ENCODE data around the gene SENP7.
"Not testable (repeated sequence)": the region's sequence is repeated elsewhere in the genome, so short reads cannot be mapped to it uniquely, and the experiment has no call there.

Gene SENP7, protein sequence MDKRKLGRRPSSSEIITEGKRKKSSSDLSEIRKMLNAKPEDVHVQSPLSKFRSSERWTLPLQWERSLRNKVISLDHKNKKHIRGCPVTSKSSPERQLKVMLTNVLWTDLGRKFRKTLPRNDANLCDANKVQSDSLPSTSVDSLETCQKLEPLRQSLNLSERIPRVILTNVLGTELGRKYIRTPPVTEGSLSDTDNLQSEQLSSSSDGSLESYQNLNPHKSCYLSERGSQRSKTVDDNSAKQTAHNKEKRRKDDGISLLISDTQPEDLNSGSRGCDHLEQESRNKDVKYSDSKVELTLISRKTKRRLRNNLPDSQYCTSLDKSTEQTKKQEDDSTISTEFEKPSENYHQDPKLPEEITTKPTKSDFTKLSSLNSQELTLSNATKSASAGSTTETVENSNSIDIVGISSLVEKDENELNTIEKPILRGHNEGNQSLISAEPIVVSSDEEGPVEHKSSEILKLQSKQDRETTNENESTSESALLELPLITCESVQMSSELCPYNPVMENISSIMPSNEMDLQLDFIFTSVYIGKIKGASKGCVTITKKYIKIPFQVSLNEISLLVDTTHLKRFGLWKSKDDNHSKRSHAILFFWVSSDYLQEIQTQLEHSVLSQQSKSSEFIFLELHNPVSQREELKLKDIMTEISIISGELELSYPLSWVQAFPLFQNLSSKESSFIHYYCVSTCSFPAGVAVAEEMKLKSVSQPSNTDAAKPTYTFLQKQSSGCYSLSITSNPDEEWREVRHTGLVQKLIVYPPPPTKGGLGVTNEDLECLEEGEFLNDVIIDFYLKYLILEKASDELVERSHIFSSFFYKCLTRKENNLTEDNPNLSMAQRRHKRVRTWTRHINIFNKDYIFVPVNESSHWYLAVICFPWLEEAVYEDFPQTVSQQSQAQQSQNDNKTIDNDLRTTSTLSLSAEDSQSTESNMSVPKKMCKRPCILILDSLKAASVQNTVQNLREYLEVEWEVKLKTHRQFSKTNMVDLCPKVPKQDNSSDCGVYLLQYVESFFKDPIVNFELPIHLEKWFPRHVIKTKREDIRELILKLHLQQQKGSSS

DNA sequence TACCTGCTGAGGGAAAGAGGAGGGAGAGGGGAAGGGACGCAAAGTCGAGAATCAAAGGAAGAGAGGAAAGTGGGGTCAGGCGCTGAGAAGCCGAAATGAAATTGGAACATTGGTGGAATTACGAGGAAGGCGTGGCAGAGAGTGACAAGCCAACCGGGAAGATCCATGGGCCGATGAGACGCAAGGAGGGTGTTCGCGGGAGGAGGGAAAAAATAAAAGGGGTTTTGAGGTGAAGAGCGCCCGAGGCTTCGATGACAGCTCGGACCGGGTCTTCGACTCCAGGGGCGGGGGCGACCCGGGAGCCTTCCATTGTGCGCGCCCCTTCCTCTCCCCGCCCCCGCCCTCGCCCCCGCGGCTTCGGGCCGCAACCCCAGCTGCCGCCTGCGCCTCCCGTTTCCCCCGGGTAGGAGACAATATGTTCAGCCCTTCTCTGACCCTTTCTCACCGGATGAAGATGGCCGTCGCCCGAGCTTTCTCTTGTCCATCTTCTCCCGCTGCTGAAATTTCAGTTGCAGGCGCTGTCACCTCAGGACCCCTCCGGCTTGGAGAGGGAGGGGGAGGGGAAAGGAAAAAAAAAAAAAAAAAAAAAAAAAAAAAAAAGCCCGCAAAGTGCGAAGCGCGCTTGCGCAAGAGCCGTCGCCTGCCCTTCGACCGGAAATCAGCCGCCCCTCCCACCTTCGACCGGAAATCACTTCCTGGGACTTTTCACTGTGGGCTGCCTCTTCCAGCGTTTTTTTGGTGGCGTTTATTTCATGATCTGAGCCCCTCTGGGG lies at the start of gene SENP7:
SENP7 (minus strand) TSS at position 567 of the 773 bp plus-strand sequence; CDS start at position 485, 82 bp downstream.
- FAIRE-seq, result peak; percentile 82

DNA sequence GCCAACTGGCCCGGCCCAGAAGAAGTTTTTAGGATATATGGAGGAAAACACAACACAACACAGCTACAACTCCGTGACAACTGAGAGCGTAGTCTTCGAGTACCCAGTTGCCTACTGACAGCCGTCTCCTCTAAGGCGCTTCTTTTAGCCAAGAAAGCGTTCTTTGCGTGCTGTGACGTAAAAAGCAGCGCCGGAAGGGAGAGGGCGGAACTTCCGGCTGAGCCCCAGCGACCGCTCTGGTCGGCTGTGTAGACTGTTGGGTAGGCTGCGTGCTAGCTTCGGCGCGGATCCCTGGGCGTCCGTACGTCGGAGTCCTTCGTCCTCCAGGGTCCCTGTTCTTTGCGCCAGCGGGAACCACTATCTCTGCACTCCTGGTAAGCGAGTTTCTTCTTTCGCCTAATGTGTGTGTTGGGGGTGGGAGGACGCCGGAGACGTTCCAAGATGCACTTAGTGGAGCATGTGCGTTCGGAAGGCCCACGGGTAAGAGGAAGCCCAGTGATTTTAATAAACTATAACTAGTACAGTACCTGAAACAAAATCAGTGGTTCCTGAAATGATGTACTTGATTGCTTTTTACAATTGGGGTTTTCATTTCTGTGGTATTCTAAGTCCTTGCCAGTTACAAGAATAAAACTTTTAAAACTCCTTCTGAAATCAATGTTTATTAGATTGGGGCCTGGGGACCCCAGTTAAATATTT lies 48.8 kb upstream of the SENP7 start, which contains the start of gene TRMT10C:
TRMT10C (plus strand) TSS at position 239 of the 699 bp plus-strand sequence. CDS start 2,914 bp downstream, outside the sequence.
- peak; percentile 89 for FAIRE-seq

DNA sequence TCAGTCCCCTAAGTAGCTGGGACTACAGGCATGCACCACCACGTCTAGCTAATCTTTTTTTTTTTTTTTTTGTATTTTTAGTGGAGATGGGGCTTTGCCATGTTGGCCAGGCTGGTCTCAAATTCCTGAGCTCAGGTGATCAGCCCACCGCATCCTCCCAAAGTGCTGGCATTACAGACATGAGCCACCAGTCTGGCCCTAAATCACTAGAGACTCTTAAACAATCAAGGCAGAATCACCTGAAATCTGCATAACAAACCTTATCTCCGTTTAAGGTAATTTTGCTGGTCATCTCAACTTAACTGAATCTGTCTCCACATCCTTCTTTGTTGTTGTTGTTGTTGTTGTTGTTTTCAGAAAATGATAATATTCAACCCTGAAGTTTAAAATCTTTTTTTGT lies 43.1 kb upstream of the SENP7 start:
- no peak for FAIRE-seq

DNA sequence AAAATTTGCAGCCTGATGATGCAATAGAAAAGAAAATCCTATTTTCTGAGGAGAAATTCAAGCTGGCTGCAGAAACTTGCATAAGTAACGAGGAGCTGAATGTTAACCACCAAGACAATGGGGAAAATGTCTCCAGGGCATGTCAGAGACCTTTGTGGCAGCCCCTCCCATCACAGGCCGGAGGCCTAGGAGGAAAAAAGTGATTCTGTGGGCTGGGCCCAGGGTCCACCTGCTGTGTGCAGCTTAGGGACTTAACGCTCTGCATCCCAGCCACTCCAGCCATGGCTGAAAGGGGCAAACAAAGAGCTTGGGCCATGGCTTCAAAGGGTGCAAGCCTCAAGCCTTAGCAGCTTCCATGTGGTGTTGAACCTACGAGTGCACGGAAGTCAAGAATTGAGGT lies 40.4 kb upstream of the SENP7 start:
- FAIRE-seq, result not testable (repeated sequence)

DNA sequence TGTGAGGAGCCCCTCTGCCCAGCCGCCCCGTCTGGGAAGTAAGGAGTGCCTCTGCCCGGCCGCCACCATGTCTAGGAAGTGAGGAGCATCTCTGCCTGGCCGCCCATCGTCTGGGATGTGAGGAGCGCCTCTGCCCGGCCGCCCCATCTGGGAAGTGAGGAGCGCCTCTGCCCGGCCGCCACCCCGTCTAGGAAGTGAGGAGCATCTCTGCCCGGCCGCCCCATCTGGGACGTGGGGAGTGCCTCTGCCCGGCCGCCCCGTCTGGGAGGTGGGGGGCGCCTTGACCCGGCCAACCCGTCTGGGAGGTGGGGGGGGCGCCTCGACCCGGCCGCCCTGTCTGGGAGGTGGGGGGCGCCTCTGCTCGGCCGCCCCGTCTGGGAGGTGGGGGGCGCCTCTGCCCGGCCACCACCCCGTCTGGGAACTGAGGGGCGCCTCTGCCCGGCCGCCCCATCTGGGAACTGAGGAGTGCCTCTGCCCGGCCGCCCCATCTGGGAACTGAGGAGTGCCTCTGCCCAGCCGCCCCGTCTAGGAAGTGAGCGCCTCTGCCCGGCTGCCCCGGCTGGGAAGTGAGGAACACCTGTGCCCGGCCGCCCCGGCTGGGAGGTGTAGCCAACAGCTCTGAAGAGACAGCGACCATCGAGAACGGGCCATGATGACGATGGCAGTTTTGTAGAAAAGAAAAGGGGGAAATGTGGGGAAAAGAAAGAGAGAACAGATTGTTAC lies 38.5 kb upstream of the SENP7 start:
- not testable (repeated sequence) for FAIRE-seq

DNA sequence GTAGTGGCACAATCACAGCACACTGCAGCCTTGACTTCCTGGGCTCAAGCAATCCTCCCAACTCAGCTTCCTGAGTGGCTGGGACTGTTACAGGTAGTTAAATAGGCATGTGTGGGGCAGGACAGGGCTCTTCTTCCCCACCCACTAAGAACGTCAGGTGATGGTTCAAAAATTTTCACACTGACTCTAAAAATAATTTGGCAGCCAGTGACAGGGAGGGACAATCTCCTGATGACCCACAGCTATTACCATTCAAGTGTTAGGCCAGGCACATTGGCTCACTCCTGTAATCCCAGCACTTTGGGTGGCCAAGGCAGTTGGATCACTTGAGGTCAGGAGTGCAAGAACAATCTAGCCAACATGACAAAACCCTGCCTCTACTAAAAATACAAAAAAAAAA lies 36.5 kb upstream of the SENP7 start:
- no peak for FAIRE-seq

DNA sequence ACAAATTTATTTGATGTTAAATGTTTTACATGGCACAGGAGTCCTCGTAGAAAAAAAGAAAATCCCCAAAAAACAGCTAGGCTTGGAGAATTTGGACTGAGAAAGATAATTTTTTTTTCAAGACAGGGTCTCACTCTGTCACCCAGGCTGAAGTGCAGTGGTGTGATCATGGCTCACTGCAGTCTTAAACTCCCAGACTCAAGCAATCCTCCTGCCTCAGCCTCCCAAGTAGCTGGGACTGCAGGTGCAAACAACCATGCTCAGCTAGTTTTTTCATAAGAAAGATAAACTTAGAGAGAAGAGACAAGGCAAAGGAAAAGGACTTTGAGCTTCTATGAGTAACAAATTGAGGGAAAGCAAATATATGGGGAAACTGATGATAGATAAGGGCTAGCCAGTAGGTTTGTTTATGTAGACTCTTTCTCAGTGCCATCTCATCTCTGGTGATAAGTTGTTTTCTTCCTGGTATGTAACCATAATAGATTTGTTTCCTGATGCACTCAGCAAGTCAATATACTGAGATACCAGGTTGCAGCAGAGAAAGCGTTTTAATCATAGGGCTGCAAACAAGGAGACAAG lies 35.6 kb upstream of the SENP7 start:
- no peak for FAIRE-seq

DNA sequence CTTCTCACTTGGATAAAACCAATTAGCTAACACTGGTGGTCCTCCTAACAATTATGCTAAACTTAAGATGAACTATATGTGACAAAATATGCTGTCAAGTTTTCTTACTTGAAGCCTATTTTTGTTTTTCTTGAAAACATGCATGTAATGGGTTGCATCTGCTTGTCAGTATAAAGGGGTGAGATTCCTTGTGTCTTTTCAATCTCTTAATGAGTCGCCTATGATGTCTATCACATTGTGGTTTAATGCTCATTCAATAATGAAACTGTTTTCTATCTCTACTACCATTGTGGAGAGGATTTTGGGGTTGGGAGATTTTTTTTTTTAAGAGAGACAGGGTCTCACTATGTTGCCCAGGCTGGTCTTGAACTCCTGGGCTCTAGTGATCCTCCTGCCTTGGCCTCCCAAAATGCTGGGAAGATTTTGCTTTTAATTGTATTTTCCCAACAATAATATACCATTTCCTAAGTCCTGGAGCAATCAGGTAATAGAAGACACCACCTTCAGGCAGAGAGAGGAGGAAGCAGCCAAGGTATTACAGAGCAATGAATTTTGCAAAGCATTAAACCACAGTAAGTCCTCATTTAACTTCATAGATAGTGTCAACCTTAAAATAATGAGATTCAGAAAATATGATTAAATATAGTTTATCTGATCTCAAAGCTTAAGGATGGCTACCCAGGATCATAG lies 31.3 kb upstream of the SENP7 start:
- no peak for FAIRE-seq

DNA sequence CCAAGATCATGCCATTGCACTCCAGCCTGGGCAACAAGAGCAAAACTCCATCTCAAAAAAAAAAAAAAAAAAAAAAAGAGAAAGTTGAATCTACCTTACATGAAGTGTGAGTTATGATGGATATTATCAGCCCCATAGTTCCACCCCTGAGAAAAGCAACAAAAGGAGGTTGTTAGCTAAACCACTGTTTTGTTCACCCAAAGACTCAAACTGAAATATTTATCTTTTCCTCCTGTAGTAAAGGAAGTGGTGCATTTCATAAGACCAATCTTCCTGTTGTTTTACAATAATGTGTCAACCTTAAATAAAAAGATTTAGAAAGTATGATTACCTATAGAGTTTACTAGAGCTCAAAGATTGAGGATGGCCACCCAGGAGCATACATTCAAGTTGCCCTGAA lies 29.9 kb upstream of the SENP7 start:
- FAIRE-seq, result no peak

DNA sequence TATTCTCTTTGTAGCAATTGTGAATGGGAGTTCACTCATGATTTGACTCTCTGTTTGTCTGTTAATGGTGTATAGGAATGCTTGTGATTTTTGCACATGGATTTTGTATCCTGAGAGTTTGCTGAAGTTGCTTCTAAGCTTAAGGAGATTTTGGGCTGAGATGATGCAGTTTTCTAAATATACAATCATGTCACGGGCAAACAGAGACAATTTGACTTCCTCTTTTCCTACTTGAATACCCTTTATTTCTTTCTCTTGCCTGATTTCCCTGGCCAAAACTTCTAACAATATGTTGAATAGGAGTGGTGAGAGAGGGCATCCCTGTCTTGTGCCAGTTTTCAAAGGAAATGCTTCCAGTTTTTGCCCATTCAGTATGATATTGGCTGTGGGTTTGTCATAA lies 23.9 kb upstream of the SENP7 start:
- not testable (repeated sequence) for FAIRE-seq

DNA sequence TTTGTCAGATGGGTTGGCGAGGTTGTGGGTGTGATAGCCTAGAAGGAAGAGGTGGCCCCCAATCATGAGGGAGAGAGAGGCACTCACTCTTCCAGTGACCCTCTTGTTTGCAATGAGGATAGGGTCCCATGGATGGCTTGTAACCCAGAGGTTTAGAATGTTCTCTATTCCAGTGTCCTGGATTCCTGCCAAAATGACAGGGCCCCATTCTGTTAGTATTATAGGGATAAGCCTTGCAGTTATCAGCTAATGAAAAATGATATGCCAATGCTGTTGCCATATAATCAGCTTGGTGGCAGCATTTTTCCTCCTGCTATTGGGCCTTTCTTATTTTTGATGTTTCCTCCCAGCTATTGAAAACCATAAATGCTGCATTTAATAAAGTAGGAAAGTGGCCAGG lies 23.3 kb upstream of the SENP7 start:
- no peak for FAIRE-seq

DNA sequence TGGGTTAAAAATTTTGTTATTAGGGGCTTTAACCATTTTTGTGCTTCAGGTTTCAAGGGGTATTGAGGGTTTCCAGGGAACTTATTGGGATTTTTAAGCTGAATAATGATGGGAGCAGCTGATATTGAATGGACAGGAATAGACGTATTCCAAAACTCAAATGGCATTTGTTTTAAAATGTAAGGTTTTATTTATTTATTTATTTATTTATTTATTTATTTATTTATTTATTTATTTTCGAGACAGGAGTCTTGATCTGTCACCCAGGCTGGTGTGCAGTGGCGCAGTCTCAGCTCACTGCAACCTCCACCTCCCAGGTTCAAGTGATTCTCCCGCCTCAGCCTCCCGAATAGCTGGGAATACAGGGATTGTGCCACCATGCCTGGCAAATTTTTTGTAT lies 22.2 kb upstream of the SENP7 start:
- FAIRE-seq, result no peak

DNA sequence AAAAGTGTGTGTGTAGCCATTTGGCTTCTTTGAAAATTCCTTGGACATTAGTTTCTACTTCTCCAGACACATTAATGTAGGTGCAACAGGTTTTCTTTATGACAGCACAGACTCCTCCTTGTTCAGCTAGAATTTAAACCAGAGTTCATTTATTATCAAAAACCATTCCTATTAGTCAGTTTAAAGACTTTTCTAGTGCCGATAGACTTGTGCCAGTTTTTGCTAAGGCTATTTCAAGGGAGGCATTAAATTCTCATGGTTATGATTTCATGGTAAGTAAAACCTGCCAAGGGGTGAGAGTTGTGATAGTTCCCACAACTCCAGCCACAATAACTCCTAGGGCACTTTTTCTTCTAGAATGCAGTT lies 20.6 kb upstream of the SENP7 start:
- FAIRE-seq, result no peak

DNA sequence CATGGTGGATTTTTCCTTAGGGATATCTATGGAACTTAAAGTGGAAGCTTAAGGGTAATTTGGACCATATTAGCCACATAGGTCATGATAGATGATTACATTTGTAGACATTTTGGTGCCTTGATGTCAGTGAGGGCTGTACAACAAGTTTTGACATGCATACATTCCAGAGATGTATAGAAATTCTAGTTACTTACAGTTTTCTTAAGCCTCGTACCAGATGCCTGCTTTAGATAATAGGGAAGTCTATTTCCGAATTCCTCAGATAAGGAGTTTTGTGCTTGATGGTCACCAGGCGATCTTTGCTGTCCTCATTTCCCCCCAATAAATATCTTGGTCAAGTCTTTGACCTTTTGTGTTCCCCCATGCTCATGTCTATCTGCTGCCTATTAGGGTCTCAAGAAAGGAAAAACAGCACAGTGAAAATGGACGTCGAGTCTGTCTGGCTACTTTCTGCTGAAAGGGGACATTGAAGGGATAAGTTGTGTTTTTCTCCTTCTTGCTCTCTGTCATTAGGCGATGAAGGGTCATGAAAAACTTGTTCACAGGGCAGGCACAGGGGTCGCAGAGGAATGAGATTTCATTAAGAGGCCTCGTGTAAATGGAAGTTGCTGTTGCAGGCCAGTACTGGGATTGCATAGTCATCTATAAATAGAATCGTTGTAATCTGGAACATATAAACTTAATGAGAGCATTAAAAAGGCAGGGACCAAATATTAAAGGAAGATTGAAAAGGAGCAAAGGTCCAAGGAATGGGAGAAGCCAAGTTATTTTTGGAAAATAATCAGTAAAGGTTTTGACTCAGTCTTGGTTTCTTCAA lies 20.0 kb upstream of the SENP7 start:
- FAIRE-seq, result no peak

DNA sequence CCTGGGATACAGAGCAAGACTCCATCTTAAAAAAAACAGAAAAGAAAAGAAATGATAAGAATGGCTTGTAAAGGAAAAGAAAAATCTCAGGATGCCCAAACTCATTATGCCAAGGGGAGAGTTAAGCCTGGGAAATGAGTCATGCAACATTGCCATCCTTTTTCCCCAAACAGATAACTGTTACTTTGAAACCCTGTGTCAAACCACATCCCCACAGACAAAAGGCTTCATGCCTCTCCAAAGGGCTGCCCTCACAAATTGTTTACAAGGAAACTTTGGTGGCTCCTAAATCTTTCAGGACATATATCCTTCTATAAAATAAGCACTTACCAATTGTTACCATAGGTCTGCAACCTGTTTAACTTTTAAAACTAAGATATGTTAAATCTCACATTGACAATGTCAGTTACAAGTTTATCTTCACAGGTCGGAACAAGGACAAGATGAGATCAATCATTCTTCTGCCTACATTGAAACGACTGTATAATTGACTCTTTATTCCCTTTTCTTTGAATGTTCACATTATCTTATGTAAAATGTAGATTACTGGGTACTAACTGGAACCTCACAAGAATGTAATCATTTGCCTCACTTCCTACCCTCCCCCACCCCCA lies 18.6 kb upstream of the SENP7 start:
- FAIRE-seq, result no peak

DNA sequence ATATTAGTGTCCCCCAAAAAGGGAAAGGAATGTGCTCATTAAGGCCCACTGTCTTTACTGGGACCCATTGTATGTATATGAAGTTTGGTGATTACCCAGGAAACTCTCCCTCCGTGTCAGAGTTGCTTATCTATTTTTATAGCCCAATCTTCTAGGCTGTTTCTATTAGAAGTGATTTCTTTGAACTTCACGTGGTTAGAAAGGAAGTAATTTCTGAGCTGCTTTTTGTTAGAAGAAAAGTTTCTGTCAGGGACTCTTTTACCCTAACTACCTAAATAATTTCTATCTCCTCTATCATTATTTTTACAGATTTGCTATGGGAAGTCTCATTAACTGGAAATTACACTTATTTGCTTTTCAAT lies 17.7 kb upstream of the SENP7 start:
- FAIRE-seq, result no peak

DNA sequence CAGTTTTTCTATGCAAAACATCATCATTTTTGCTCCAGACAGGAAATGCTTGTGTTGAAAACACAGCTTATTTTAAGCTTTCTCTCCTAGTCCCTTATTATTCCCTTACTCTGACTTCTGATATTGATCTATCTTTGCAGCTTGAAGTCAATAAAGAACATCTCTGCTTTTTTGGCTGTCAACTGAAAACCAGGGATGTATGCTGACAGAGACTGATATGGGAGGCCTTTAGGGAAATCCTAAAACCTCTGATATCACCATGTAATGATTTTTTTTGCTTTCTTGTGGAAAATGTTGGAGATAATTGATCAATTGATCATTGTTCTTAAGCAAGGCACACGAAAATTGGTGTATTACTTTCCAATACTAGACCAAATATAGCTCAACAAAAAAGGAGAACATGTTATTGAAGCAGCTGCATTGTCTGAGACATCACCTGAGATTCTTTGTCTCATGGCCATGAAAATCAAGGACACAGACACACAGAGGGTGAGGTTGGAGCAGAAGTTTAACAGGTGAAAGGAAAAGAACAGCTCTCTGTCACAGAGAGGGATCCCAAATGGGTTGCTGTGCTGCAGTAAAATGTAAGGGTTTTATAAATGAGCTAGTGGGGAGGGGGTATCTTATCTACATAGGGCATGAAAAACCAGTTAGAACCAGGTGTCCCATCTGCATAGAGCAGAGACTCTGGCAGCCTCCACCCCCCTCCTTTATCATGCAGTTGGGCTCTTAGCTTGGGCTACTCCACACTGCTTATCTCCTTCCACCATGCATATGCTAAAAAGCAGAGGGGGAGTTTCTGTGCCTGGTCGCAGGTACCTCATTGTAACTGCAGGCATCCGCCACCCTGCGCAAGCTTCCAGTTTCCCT lies 17.0 kb upstream of the SENP7 start:
- no peak for FAIRE-seq

DNA sequence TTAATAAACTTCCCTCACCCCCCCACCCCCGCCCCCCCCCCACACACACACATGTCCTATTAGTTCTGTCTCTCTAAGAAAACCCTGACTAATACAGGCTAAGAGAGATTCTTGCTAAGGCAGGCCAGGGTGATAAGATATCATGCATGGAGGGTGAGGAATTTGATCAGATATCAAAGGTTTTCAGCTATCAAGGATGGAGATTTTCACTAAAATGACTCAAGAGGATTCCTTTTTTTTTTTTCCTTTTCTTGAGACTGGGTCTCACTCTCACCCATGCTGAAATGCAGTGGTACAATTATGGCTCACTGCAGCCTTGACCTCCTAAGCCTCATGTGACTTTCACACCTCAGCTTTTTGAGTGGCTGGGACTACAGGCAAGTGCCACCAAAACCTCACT lies 14.9 kb upstream of the SENP7 start:
- FAIRE-seq, result no peak
